Endothelial cell of umbilical vein (primary cell): ENCODE measurements around the gene C17orf114.

Experiments used
- BruUV-seq: library from RNA; stranded (reverse); fragments of 400-500 nt; replicated peaks from 2 replicates; lab custom pipeline; 2021; lab: Mats Ljungman, UMichigan
- CTCF ChIA-PET: fragments of 300-600, 350-600 bp; sonication (Branson Sonifier 250); formaldehyde crosslinking; loops from one replicate; lab custom pipeline; 2021; ENCODE audit warnings: antibody characterized with exemption, inconsistent platforms; lab: Charles Lee
- POLR2A ChIA-PET: fragments of 300-600, 350-600 bp; sonication (Branson Sonifier 250); formaldehyde crosslinking; loops from one replicate; lab custom pipeline; 2021; ENCODE audit warnings: antibody characterized with exemption, inconsistent platforms; lab: Charles Lee
- DNase-seq: peaks from one replicate; pipeline ENCODE4 v3.0.0-alpha.2; 2011; ENCODE audit warnings: low read depth, low spot score
- FAIRE-seq: peaks from 2 replicates; lab custom pipeline; 2011; peaks lifted over from hg19 to GRCh38; lab: Jason Lieb, UNC
- H2AFZ ChIP-seq: 2 replicates; pipeline ENCODE4 v1.6.0; 2012; ENCODE audit warnings: low read depth, low read length, control low read depth, inconsistent platforms
- H3K27ac ChIP-seq: 2 replicates; pipeline ENCODE4 v1.5.1; 2011; ENCODE audit warnings: low read depth, mild to moderate bottlenecking, control low read depth, low read length, moderate library complexity; ENCODE audit not compliant: insufficient read depth
- H3K27me3 ChIP-seq, 2 experiments: 2 replicates each; pipeline versions ENCODE4 v1.6.0 to v1.6.1; 2011; ENCODE audit warnings: low read length in 2 of 2, mixed read lengths in 1 of 2; ENCODE audit not compliant: control insufficient read depth in 2 of 2, insufficient read depth in 2 of 2
- H3K36me3 ChIP-seq, 2 experiments: 2 replicates in 1 of 2; 3 replicates in 1 of 2; pipeline ENCODE4 v1.5.1; 2011; ENCODE audit warnings: low read length in 2 of 2, mild to moderate bottlenecking in 1 of 2, moderate library complexity in 1 of 2; ENCODE audit not compliant: control insufficient read depth in 2 of 2, insufficient read depth in 2 of 2; ENCODE audit errors: extremely low read depth in 1 of 2
- H3K4me1 ChIP-seq: 3 replicates; pipeline ENCODE4 v1.5.1; 2011; ENCODE audit warnings: mild to moderate bottlenecking, low read length; ENCODE audit not compliant: control insufficient read depth, insufficient read depth; ENCODE audit errors: extremely low read depth
- H3K4me2 ChIP-seq: 2 replicates; pipeline ENCODE4 v1.6.1; 2011; ENCODE audit warnings: low read length, control low read depth, mixed read lengths; ENCODE audit not compliant: insufficient read depth
- H3K4me3 ChIP-seq, 3 experiments: fragments of 200-600 bp in 1 of 3; sonication (generic), shearing (Covaris generic) in 1 of 3; replicated peaks in 1 of 3; 2 replicates each; pipeline ENCODE4 v1.5.1; 2011 to 2016; ENCODE audit warnings: control low read depth in 3 of 3, low read length in 3 of 3, mild to moderate bottlenecking in 2 of 3, inconsistent platforms in 1 of 3, low read depth in 1 of 3, moderate library complexity in 1 of 3; ENCODE audit not compliant: insufficient read depth in 1 of 3
- H3K79me2 ChIP-seq: 2 replicates; pipeline ENCODE4 v1.6.0; 2012; ENCODE audit warnings: low read length, inconsistent platforms; ENCODE audit not compliant: control insufficient read depth, insufficient read depth
- H3K9ac ChIP-seq: replicated peaks from 2 replicates; pipeline ENCODE3; 2011; ENCODE audit warnings: low read length, control low read depth; ENCODE audit not compliant: insufficient read depth; ENCODE audit errors: extremely low read depth
- H3K9me1 ChIP-seq: replicated peaks from 3 replicates; pipeline ENCODE4 v1.6.0; 2011; ENCODE audit warnings: mild to moderate bottlenecking, low read length; ENCODE audit not compliant: control insufficient read depth, insufficient read depth; ENCODE audit errors: extremely low read depth
- H3K9me3 ChIP-seq: replicated peaks from 2 replicates; pipeline ENCODE4 v1.5.1; 2012; ENCODE audit warnings: low read length, inconsistent platforms; ENCODE audit not compliant: control insufficient read depth, insufficient read depth
- H4K20me1 ChIP-seq: replicated peaks from 2 replicates; pipeline ENCODE3; 2011; ENCODE audit warnings: mild to moderate bottlenecking, low read length; ENCODE audit not compliant: control insufficient read depth, insufficient read depth; ENCODE audit errors: extremely low read depth
- EZH2 ChIP-seq: IDR thresholded peaks from 2 replicates; pipeline ENCODE4 v1.6.1; 2012; ENCODE audit warnings: borderline replicate concordance, low read depth, mild to moderate bottlenecking, moderate library complexity, low read length, inconsistent platforms; ENCODE audit not compliant: severe bottlenecking
- FOS ChIP-seq: IDR thresholded peaks from 2 replicates; pipeline ENCODE4 v1.6.1; 2011; ENCODE audit warnings: mild to moderate bottlenecking, low read length, moderate library complexity, borderline replicate concordance; ENCODE audit not compliant: insufficient read depth
- GATA2 ChIP-seq: IDR thresholded peaks from 2 replicates; pipeline ENCODE4 v1.7.0; 2011; ENCODE audit warnings: low read depth, mild to moderate bottlenecking, moderate library complexity, mixed read lengths, low read length; ENCODE audit not compliant: insufficient read length, insufficient read depth
- JUN ChIP-seq: IDR thresholded peaks from 2 replicates; pipeline ENCODE4 v1.6.1; 2011; ENCODE audit warnings: borderline replicate concordance, low read depth; ENCODE audit not compliant: insufficient read length, insufficient read depth
- MAX ChIP-seq: IDR thresholded peaks from 2 replicates; pipeline ENCODE4 v1.6.1; 2011; ENCODE audit not compliant: insufficient read depth, insufficient read length
- MYC ChIP-seq: IDR thresholded peaks from one replicate; pipeline ENCODE4 v1.6.1; 2011; ENCODE audit warnings: mild to moderate bottlenecking, low read depth, low read length
- POLR2A ChIP-seq: IDR thresholded peaks from 2 replicates; pipeline ENCODE4 v1.6.1; 2012; ENCODE audit warnings: low read depth, mild to moderate bottlenecking, control low read depth, low read length
- POLR2AphosphoS5 ChIP-seq: IDR thresholded peaks from 2 replicates; pipeline ENCODE4 v1.6.1; 2012; ENCODE audit warnings: low read depth, mild to moderate bottlenecking, control low read depth, low read length, moderate library complexity; ENCODE audit not compliant: insufficient read depth
- dilution Hi-C: fragments of 300-500 bp; cut with MboI; formaldehyde crosslinking; loops from one replicate; pipeline ENCODE4 v1.15.0; 2019; ENCODE audit warnings: low sequenced_read_pairs; ENCODE audit not compliant: extremely low pct_ligation_motif_present
- intact Hi-C: fragments of 100-400 bp; cut with micrococcal nuclease; formaldehyde crosslinking; loops from one replicate; pipeline ENCODE4 v1.10.0; 2022
- TF ChIP-seq, protein P1 (sequence below), 2 donors: IDR thresholded peaks; 1 replicate in 1 of 2; 2 replicates in 1 of 2; pipeline ENCODE4 v1.5.1; 2011; ENCODE audit warnings: low read length in 2 of 2, mild to moderate bottlenecking in 2 of 2, moderate library complexity in 2 of 2, control low read depth in 1 of 2, inconsistent platforms in 1 of 2, low read depth in 1 of 2; ENCODE audit not compliant: insufficient read depth in 1 of 2; ENCODE audit errors: extremely low read depth in 1 of 2

C17orf114 gene

GRCh38 chr17:4823373-4824089, 21.4 kb upstream of the C17orf114 start:
- Histone ChIP-seq H3K4me2 (no peak overlapping the region), H3K9me1 (no peaks in the 10 kb centered on the region), H3K79me2 (no peaks in the 10 kb centered on the region), H3K9me3 (no peaks in the 10 kb centered on the region), H3K4me3 (no peak overlapping the region), H3K27me3 (no peaks in the 10 kb centered on the region), H2AFZ (no peak overlapping the region), H3K4me1 (no peaks in the 10 kb centered on the region), H3K9ac (no peak overlapping the region), H3K36me3 (peaks cover 0 to 7% of the 10 kb centered on the region in 2 experiments), H4K20me1 (no peaks in the 10 kb centered on the region), H3K27ac (no peak overlapping the region)
- ChIA-PET CTCF (interaction anchor here (1.4 kb wide), 1 partner anchor 57 kb away, joined by 5 read pairs; no protein-coding TSS in a partner anchor), POLR2A (no interaction called here)
- DNase-seq (no peak), FAIRE-seq (no peak)
- BruUV-seq: no TSS peak
- no peak for TF ChIP-seq FOS
- no peak for TF ChIP-seq GATA2
- no peak for TF ChIP-seq MYC
- no peak for TF ChIP-seq POLR2AphosphoS5
- TF ChIP-seq POLR2A: no peak
- TF ChIP-seq, protein P1, sequence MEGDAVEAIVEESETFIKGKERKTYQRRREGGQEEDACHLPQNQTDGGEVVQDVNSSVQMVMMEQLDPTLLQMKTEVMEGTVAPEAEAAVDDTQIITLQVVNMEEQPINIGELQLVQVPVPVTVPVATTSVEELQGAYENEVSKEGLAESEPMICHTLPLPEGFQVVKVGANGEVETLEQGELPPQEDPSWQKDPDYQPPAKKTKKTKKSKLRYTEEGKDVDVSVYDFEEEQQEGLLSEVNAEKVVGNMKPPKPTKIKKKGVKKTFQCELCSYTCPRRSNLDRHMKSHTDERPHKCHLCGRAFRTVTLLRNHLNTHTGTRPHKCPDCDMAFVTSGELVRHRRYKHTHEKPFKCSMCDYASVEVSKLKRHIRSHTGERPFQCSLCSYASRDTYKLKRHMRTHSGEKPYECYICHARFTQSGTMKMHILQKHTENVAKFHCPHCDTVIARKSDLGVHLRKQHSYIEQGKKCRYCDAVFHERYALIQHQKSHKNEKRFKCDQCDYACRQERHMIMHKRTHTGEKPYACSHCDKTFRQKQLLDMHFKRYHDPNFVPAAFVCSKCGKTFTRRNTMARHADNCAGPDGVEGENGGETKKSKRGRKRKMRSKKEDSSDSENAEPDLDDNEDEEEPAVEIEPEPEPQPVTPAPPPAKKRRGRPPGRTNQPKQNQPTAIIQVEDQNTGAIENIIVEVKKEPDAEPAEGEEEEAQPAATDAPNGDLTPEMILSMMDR (IDR thresholded peaks at IDR 0.05; ENCODE audit: extremely low read depth in 1 of 2, insufficient read depth in 1 of 2, low read depth in 1 of 2, low read length in 2 of 2): no peak
- no peak for TF ChIP-seq JUN
- TF ChIP-seq EZH2: no peak
- TF ChIP-seq MAX: no peak
- dilution Hi-C loops: no loop called here
- intact Hi-C loops: no loop called here
